ENCODE data around the gene VSTM1.

DNA sequence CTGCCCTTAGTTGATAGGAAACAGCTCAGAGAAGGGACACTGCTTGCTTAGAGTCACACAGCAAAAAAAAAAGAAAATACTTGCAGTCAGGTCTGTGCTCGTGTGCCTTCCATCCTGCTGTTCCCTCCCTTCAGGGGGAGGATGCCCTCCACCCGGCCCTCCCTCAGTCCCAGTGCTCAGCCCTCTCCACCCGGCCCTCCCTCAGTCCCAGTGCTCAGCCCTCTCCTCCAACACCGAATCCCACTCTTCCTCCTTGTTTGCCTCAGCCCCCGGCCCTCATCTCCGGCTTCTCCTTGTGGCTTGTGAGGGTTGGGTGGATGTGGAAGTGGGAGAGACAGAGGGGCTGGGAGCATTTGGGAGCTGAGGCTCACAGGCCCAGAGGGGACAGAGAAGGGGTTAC lies 46.0 kb upstream of the VSTM1 start:
- TF ChIP-seq CTCF (conservative IDR thresholded peaks at IDR 0.05; ENCODE audit: low read length) (no peak), EZH2phosphoT487 (IDR thresholded peaks at IDR 0.05; ENCODE audit: borderline replicate concordance, low read depth, low read length) (no peak)
